OCI-LY7 (cell line): Measurements from ENCODE around the gene KCNIP3. TPM values are rescaled to one million over a fixed set of nuclear protein-coding genes. Genes with fewer than 3 reads are reported as not detected.
"Not testable (repeated sequence)": the region's sequence is repeated elsewhere in the genome, so short reads cannot be mapped to it uniquely, and the experiment has no call there.

ENCODE experiments used
- BruUV-seq: library from RNA; stranded (reverse); fragments of 400-500 nt; replicated peaks from 2 replicates; lab custom pipeline; 2021; lab: Mats Ljungman, UMichigan
- CTCF ChIA-PET: fragments of 300-600 bp; sonication (Branson Sonifier 250); formaldehyde crosslinking; loops from one replicate; lab custom pipeline; 2022; ENCODE audit warnings: antibody characterized with exemption; ENCODE audit not compliant: unreplicated experiment; lab: Charles Lee
- POLR2A ChIA-PET: fragments of 300-600 bp; sonication (Branson Sonifier 250); formaldehyde crosslinking; loops from one replicate; lab custom pipeline; 2022; ENCODE audit warnings: antibody characterized with exemption; lab: Charles Lee
- DNase-seq: peaks from one replicate; pipeline ENCODE4 v3.0.0-alpha.2; 2015; ENCODE audit warnings: low spot score
- H2AFZ ChIP-seq: fragments of 200-600 bp; sonication (generic), shearing (Covaris generic); 2 replicates; pipeline ENCODE4 v1.6.1; 2014; ENCODE audit warnings: mild to moderate bottlenecking, antibody characterized with exemption, low read length, moderate library complexity
- H3K27ac ChIP-seq: fragments of 200-600 bp; sonication (generic); 2 replicates; pipeline ENCODE4 v1.5.1; 2014; ENCODE audit warnings: mixed run types, low read depth, mild to moderate bottlenecking, moderate library complexity, low read length, inconsistent platforms; ENCODE audit not compliant: poor library complexity, severe bottlenecking
- H3K36me3 ChIP-seq: fragments of 200-600 bp; sonication (generic); 2 replicates; pipeline ENCODE4 v1.6.1; 2014; ENCODE audit warnings: mild to moderate bottlenecking, antibody characterized with exemption, low read length, moderate library complexity, mixed read lengths; ENCODE audit not compliant: insufficient read depth
- H3K4me1 ChIP-seq: fragments of 200-600 bp; sonication (generic); 2 replicates; pipeline ENCODE4 v1.5.1; 2014; ENCODE audit warnings: mild to moderate bottlenecking, low read length; ENCODE audit not compliant: insufficient read depth, poor library complexity, severe bottlenecking
- H3K4me2 ChIP-seq: fragments of 200-600 bp; sonication (generic); 2 replicates; pipeline ENCODE4 v1.6.1; 2014; ENCODE audit warnings: mild to moderate bottlenecking, low read length
- H3K4me3 ChIP-seq: fragments of 200-600 bp; sonication (generic); 2 replicates; pipeline ENCODE4 v1.5.1; 2014; ENCODE audit warnings: mild to moderate bottlenecking, low read depth, low read length; ENCODE audit not compliant: poor library complexity, severe bottlenecking
- H3K79me2 ChIP-seq: fragments of 200-600 bp; sonication (generic); 2 replicates; pipeline ENCODE4 v1.6.1; 2016; ENCODE audit warnings: low read depth, mild to moderate bottlenecking, low read length, moderate library complexity, mixed read lengths; ENCODE audit not compliant: insufficient read depth
- H3K9me2 ChIP-seq: fragments of 200-600 bp; sonication (generic); 2 replicates; pipeline ENCODE4 v1.6.1; 2016; ENCODE audit warnings: mild to moderate bottlenecking, low read length, mixed read lengths; ENCODE audit not compliant: insufficient read depth
- H3K9me3 ChIP-seq: fragments of 200-600 bp; sonication (generic); 2 replicates; pipeline ENCODE4 v1.6.1; 2014; ENCODE audit warnings: mild to moderate bottlenecking, mixed run types, low read length, mixed read lengths
- H4K20me1 ChIP-seq: fragments of 200-600 bp; sonication (generic); 2 replicates; pipeline ENCODE4 v1.6.1; 2014; ENCODE audit warnings: mild to moderate bottlenecking, antibody characterized with exemption, low read length, moderate library complexity, mixed read lengths; ENCODE audit not compliant: insufficient read depth
- EZH2phosphoT487 ChIP-seq: fragments of 200-600 bp; sonication (generic); IDR thresholded peaks from 2 replicates; pipeline ENCODE4 v1.6.1; 2018; ENCODE audit warnings: low read depth, borderline replicate concordance, mild to moderate bottlenecking, mixed run types, antibody characterized with exemption, low read length, moderate library complexity, mixed read lengths
- intact Hi-C: fragments of 100-400 bp; cut with micrococcal nuclease; formaldehyde crosslinking; loops from one replicate; pipeline ENCODE4 v1.10.0; 2022; ENCODE audit not compliant: unreplicated experiment
- total RNA-seq, 2 experiments: library from RNA; depleted of rRNA in 1 of 2; stranded (reverse); fragments of >200 nt in 1 of 2; shearing (Covaris generic) in 1 of 2; gene quantifications; 2 replicates each; pipeline ENCODE4 v1.2.3, GENCODE V29; 2014 to 2022
- TF ChIP-seq, protein P1 (sequence below): fragments of 200-600 bp; sonication (generic); conservative IDR thresholded peaks from 2 replicates; pipeline ENCODE4 v1.5.1; 2014; ENCODE audit warnings: mild to moderate bottlenecking, antibody characterized with exemption, low read length, moderate library complexity, mixed read lengths

Gene KCNIP3
- total RNA-seq, 2 experiments from 2014 or later = not detected

DNA sequence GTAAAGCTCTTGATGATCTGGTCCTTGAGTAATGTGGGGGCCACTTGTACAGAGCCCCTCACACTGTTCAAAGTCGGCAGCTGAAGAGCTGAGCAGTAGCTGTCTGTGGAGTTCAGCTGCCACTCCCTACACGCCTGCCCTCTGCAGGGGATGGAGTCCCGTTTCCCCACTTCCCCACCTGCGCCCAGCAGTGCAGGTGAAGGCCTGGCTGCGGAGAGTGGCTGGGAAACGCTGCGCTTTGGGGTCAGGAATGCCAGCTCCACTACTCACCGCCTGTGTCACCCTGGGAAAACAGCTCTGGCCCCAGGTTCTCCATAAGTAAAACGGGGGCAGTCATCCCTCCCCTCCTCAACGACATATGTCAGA is 104.8 kb downstream of the KCNIP3 start:
- CTCF ChIA-PET, H3K79me2 ChIP-seq, intact Hi-C loops, H4K20me1 ChIP-seq, H3K9me2 ChIP-seq, H3K9me3 ChIP-seq, H3K36me3 ChIP-seq: not testable (repeated sequence)
- TF ChIP-seq, protein P1, sequence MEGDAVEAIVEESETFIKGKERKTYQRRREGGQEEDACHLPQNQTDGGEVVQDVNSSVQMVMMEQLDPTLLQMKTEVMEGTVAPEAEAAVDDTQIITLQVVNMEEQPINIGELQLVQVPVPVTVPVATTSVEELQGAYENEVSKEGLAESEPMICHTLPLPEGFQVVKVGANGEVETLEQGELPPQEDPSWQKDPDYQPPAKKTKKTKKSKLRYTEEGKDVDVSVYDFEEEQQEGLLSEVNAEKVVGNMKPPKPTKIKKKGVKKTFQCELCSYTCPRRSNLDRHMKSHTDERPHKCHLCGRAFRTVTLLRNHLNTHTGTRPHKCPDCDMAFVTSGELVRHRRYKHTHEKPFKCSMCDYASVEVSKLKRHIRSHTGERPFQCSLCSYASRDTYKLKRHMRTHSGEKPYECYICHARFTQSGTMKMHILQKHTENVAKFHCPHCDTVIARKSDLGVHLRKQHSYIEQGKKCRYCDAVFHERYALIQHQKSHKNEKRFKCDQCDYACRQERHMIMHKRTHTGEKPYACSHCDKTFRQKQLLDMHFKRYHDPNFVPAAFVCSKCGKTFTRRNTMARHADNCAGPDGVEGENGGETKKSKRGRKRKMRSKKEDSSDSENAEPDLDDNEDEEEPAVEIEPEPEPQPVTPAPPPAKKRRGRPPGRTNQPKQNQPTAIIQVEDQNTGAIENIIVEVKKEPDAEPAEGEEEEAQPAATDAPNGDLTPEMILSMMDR = 0 out of 2 replicates have a peak, but pooled peaks have one; percentile 26
- peak overlapping the region; percentile 23 for H3K27ac ChIP-seq
- BruUV-seq = TSS peak; percentile 75
- DNase-seq = peak; percentile 13
- peak overlapping the region; percentile 73 for H3K4me2 ChIP-seq
- H2AFZ ChIP-seq = peak overlapping the region; percentile 75; the same call in 1 of the 2 replicates
- H3K4me1 ChIP-seq = peaks cover 16% of the 10 kb centered on the region
- POLR2A ChIA-PET = interaction anchor here (0.7 to 1.3 kb wide), 4 partner anchors 13 to 237 kb away, joined by 3 to 4 read pairs (median 4); partner anchors contain the start of gene ZNF2
- peak overlapping the region; percentile 95 for H3K4me3 ChIP-seq

DNA sequence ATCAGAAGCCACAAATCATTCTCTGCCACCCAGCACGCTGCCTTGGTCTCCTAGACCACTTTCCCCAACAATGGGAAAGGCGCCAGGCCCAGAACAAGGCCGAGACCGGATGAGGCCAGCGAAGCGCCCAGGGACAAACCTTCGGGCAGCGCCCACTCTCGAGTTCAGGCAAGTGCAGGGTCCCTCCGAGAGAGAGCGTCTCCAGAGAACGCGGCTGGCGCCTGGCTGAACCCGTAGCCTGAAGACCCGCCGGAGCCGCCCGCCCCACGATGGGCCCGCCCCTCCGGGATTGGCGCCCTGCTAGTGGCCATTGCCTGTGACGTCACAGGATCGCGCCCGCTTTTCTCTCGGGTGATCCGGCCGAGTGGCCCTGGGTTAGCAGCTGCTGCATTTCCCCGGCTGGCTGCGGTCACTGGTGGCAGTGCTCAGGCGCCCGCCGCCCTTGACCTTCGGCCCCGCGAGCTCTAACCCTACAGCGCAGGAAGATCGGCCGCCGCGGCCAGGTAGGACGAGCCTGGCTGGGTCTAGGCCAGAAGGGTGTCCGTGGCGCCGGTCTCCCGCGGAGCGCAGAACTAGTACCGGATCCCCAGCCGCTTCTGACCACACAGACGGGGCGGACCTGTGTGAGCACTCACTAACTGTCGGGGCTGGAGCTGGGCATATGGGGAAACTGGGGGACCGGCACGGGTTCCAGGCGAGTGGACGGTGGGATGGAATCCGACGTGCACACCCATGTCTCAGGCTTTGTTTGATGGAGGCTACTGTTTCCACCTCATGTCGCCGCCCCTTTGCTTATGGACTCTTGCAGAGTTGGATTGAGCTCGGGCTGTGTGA is 105.4 kb downstream of the KCNIP3 start, which contains the start of gene FAHD2A:
Gene FAHD2A (plus strand): TSS at position 339 of the 834 bp plus-strand sequence. CDS start 2,851 bp downstream, outside the sequence.
- H3K9me3 ChIP-seq = no peaks in the 10 kb centered on the region
- H4K20me1 ChIP-seq = no peaks in the 10 kb centered on the region
- BruUV-seq = no TSS peak
- peaks cover 16% of the 10 kb centered on the region for H3K4me1 ChIP-seq
- H3K4me3 ChIP-seq = peak within 1 kb of the TSS; percentile 95
- peak; percentile 94 for DNase-seq
- ChIA-PET POLR2A (interaction anchor here (1.0 to 1.3 kb wide), 2 partner anchors 13 to 237 kb away, joined by 4 read pairs; partner anchors contain the start of gene ZNF2), CTCF (interaction anchor here (0.9 kb wide), 1 partner anchor 15 kb away, joined by 3 read pairs; no protein-coding TSS in a partner anchor)
- H3K9me2 ChIP-seq = no peaks in the 10 kb centered on the region
- H2AFZ ChIP-seq = peak within 1 kb of the TSS; percentile 75
- H3K36me3 ChIP-seq = peaks cover 7% of the 10 kb centered on the region; the same call in 1 of the 2 replicates
- peaks cover 9% of the 10 kb centered on the region; the same call in 1 of the 2 replicates for H3K79me2 ChIP-seq
- intact Hi-C loops = no loop called here
- H3K27ac ChIP-seq = peak within 1 kb of the TSS; percentile 23
- no peak for TF ChIP-seq EZH2phosphoT487
- TF ChIP-seq, protein P1 = 0 out of 2 replicates have a peak, but pooled peaks have one; percentile 6
- peak within 1 kb of the TSS; percentile 73 for H3K4me2 ChIP-seq
